LNCaP clone FGC (cell line): ENCODE data around the gene CLIC4.
"Not testable (repeated sequence)": the region's sequence is repeated elsewhere in the genome, so short reads cannot be mapped to it uniquely, and the experiment has no call there.

Experiments used
- DNase-seq: peaks from one replicate; pipeline ENCODE4 v3.0.0-alpha.2; 2011; ENCODE audit warnings: low read depth
- H3K4me3 ChIP-seq: 2 replicates; pipeline ENCODE4 v1.5.1; 2011; ENCODE audit warnings: mild to moderate bottlenecking, low read depth, low read length, control low read depth
- TF ChIP-seq, protein P1 (sequence below): IDR thresholded peaks from 2 replicates; pipeline ENCODE4 v1.5.1; 2012; ENCODE audit warnings: mild to moderate bottlenecking; ENCODE audit not compliant: control insufficient read depth, insufficient read depth; ENCODE audit errors: extremely low read depth

CLIC4 gene

DNA sequence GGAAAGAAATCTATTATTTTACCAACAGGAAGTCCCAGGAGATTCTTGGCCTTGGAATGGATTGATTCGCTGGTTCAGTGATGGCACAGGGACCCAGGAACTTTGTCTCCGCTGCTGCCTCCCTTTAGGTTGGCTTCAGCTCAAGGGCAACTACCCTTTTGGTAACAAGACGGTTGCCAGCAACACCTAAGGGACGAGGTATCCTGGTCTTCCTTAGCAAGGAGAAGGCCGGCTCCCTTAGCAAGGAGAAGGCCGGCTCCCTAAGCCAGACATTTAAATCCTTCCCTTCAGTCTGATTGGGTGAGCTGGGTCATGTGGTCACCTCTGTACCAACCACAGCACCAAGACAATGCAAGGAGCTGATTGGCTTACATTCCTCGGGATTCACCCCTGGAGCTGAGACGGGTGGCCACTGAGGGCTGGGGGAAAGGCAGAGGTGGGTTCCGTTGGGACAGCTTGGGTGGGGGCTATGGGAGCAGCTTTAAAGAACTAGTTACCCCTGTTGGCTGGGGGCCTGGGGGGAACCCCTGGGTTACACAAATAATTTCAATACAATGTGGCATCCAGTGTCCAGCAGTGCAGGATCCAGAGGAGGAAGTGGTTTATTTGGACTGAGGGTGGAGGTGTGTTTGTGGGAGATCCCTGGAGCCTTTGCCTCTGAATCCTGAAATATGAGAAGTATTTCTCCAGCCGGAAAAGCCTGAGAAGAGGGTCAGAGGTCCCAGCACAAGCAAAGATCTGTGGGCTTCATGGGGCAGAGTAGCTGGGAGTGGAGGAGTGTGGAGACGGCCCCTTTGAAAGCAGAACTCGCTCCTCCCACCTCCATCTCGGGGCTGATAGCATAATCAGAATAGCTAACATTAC is 20.7 kb upstream of the CLIC4 start:
- DNase-seq: no peak
- no peak overlapping the region for H3K4me3 ChIP-seq
- TF ChIP-seq, protein P1, sequence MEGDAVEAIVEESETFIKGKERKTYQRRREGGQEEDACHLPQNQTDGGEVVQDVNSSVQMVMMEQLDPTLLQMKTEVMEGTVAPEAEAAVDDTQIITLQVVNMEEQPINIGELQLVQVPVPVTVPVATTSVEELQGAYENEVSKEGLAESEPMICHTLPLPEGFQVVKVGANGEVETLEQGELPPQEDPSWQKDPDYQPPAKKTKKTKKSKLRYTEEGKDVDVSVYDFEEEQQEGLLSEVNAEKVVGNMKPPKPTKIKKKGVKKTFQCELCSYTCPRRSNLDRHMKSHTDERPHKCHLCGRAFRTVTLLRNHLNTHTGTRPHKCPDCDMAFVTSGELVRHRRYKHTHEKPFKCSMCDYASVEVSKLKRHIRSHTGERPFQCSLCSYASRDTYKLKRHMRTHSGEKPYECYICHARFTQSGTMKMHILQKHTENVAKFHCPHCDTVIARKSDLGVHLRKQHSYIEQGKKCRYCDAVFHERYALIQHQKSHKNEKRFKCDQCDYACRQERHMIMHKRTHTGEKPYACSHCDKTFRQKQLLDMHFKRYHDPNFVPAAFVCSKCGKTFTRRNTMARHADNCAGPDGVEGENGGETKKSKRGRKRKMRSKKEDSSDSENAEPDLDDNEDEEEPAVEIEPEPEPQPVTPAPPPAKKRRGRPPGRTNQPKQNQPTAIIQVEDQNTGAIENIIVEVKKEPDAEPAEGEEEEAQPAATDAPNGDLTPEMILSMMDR: no peak

DNA sequence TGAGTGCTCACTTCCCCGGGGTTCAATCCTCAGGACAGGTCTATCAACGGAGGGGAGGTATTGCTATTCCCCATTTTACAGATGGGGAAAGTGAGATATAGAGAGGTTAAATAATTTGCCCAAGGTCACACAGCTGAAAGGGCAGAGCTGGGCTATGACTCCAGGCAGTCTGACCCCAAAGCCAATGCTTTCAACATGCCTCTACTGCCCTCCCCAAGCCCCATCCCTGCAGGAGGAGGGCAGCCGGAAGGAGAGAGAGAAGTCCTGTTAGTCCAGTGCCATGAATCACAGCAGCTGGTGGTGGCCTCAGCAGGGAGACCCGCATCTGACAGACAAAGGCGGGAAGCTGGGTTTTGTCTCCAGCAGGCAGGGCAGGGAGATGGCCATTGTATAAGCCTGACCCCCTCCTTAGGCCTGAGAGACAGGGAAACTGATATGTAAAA is 20.0 kb upstream of the CLIC4 start:
- H3K4me3 ChIP-seq: no peak overlapping the region
- DNase-seq: no peak
- TF ChIP-seq, protein P1: no peak

- H3K4me3 ChIP-seq: no peak overlapping the region
- TF ChIP-seq, protein P1: no peak
- no peak for DNase-seq
These were observed 18.5 kb upstream of the CLIC4 start for GRCh38 chr1:24726741-24727140.

DNA sequence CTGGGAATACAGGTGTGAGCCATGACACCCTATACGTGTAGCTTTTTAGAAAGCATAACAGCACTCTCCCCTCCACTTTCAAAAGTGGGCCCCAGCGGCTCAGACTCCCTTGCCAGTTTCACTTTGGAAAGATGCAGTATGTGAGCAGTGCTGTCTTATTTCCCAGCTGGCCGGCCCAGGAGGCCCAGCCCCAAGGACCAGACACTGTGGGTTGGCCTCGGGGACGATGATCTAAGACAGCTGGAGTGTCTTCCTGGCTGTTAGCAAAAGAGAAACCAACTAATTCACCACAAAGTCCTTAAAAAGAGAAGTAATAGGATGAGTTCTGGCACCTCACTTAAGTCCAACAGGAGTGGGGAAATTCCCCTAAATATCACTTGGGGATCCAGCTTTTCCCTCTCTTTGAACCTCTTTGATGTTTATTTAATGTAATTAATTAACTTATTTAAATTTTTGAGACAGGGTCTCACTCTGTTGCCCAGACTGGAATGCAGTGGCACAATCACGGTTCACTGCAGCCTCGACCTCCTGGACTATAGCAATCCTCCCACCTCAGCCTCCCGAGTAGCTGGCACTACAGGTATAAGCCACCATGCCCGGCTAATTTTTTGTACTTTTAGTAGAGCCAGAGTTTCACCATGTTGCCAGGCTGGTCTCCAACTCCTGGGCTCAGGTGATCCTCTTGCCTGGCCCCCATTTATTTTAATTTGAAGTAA is 17.6 kb upstream of the CLIC4 start:
- no peak for DNase-seq
- no peak overlapping the region for H3K4me3 ChIP-seq
- TF ChIP-seq, protein P1: no peak

DNA sequence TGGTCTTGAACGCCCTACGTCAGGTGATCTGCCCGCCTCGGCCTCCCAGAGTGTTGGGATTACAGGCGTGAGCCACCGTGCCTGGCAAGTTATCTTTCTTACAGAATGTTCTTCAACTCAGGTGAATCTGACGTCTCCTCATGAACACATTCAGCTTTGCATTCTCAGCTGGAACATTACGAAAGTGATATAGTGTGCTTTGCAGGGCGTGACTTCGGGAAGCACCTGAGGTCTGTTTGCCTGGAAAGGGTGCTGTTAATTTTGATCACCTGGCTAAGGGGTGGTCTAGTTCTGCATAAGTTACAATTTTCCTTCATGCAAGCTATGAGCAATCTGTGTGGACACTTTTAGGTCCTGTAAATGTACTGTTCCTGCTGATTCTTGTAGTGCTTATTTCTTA is 16.3 kb upstream of the CLIC4 start:
- no peak overlapping the region for H3K4me3 ChIP-seq
- DNase-seq: no peak
- TF ChIP-seq, protein P1: no peak

DNA sequence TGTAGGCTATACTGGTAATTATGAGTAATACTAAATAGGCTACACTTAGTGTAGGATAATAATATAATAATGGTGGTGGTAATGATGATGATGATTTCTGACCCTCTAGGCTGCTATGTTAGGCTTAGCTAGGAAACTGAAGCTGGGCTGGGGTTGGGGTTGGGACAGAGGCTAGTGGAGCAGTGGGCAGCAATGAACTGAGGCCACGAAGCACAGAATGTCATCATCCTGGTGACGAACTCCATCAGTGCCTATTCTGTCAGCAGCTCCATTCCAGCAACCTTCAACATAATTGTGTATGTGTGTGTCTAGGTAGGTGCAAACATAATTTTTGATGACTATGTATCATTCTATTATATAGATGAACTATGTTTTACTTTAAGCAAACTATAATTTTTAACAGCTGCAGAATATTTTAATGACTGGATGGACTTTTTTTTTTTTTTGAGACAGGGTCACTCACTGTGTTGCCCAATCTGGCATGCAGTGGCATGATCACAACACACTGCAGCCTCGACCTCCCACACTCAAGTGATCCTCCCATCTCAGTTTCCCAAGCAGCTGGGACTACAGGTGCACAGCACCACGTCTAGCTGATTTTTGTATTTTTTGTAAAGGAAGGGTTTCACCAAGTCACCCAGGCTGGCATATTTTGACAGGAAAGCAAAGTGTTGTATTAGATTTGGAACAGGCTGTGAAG is 12.9 kb upstream of the CLIC4 start:
- TF ChIP-seq, protein P1: no peak
- H3K4me3 ChIP-seq: no peak overlapping the region
- no peak for DNase-seq

DNA sequence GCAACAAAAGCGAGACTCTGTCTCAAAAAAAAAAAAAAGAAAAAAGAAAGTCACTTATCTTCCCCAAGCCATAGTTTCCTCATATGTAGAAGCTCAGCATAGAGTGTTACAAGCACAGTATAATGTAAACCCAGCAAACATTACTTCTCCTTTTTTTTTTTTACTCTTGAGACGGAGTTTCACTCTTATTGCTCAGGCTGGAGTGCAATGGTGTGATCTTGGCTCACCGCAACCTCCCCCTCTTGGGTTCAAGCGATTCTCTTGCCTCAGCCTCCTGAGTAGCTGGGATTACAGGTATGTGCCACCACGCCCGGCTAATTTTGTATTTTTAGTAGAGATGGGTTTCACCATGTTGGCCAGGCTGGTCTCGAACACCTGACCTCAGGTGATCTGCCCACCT is 11.9 kb upstream of the CLIC4 start:
- H3K4me3 ChIP-seq, DNase-seq: not testable (repeated sequence)
